K562 (cell line): Measurements from ENCODE around the gene PI16.

Source experiments
- EZH2 ChIP-seq: IDR thresholded peaks from 2 replicates; pipeline ENCODE4 v1.6.1; 2012; ENCODE audit warnings: low read depth, mild to moderate bottlenecking, inconsistent platforms, low read length, borderline replicate concordance
- IRF1 ChIP-seq: sonication (generic); formaldehyde crosslinking; IDR thresholded peaks from 2 replicates; pipeline ENCODE4 v1.8.0; 2022; ENCODE audit warnings: missing genetic modification reagents, mild to moderate bottlenecking, borderline replicate concordance
- KAT8 ChIP-seq: fragments of 450-650 bp; IDR thresholded peaks from 2 replicates; pipeline ENCODE4 v1.6.1; 2016; ENCODE audit warnings: low read depth, mild to moderate bottlenecking
- MAX ChIP-seq: sonication (generic); formaldehyde crosslinking; IDR thresholded peaks from 2 replicates; pipeline ENCODE4 v1.9.0; 2022; ENCODE audit warnings: mild to moderate bottlenecking, missing genetic modification reagents

GRCh38 chr6:36938536-36938935, 16.0 kb upstream of the PI16 start:
- TF ChIP-seq KAT8 (no peak), EZH2 (no peak), MAX (CRISPR knock-in tag) (no peak), IRF1 (CRISPR knock-in tag) (no peak)
